Uterus (tissue), 2 donors: ENCODE results near the gene NCAM1.

Experiments used
- CTCF ChIP-seq, 4 experiments: fragments of 200-600 bp in 2 of 4; fragments of 450-650 bp in 2 of 4; sonication (generic) in 2 of 4; IDR thresholded peaks; one replicate each; pipeline ENCODE4 v1.5.1; 2016 to 2019; ENCODE audit warnings: antibody characterized with exemption in 4 of 4, mild to moderate bottlenecking in 2 of 4, moderate library complexity in 1 of 4
- POLR2A ChIP-seq, 2 donors: fragments of 450-650 bp; IDR thresholded peaks; one replicate each; pipeline ENCODE4 v1.6.1; 2016; ENCODE audit warnings: antibody characterized with exemption in 2 of 2, mild to moderate bottlenecking in 1 of 2, moderate library complexity in 1 of 2

- TF ChIP-seq CTCF (IDR thresholded peaks at IDR 0.05) (no peak), POLR2A (IDR thresholded peaks at IDR 0.05) (no peak)
Observed at GRCh38 chr11:112961751-112962578, 745 bp downstream of the NCAM1 start.
